ENCODE results near the gene GALNS. TPM values are rescaled to one million over a fixed set of nuclear protein-coding genes. Genes with fewer than 3 reads are reported as not detected.

The GALNS gene
- total and polyA plus RNA-seq, 2 of the 8 experiments (the other 6 are each of a cell fraction or from before 2014, with no cell fraction given): 8.9 to 17.8 TPM

DNA sequence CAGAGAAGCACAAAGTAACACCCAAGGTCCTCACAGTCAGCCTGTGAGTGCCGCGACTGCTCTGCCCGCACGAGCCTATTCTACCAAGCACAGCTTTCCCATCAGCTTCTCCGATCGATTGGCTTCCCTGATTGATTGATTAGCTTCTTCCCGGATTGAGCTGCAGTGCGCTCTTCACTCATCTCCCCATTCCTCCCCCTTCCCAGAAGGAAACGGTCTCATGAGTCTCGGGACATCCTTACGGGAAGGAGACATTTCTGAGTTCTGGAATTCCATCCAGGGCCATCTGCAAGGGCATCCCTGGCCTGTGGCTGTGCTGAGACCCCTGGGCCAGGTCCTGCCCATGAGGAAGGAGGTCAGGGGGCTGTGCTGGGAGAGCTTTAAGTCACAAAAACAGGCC, 89.8 kb downstream of the GALNS start:
- Histone ChIP-seq H4K91ac (replicated peaks; ENCODE audit: insufficient read length, low read length) (no peak overlapping the region), H3K23ac (ENCODE audit: insufficient read length) (no peak overlapping the region), H2BK5ac (ENCODE audit: low read depth, low read length) (no peak overlapping the region), H3K9me3 (ENCODE audit: insufficient read depth in 2 of 2, low read depth in 1 of 2, low read length in 1 of 2) (no peaks in the 10 kb centered on the region), H3K79me2 (ENCODE audit: control insufficient read depth in 1 of 2, insufficient read depth in 2 of 2, low read length in 2 of 2) (peaks cover 0 to 4% of the 10 kb centered on the region in 2 experiments; a peak in 1 of 4 replicates), H3K14ac (ENCODE audit: insufficient read length) (no peak overlapping the region), H2AFZ (ENCODE audit: low read length) (no peak overlapping the region), H2BK20ac (ENCODE audit: low read length) (no peak overlapping the region), H3K36me3 (ENCODE audit: control insufficient read depth in 2 of 4, insufficient read depth in 4 of 4, low read length in 3 of 4) (no peaks in the 10 kb centered on the region), H3K4me2 (ENCODE audit: insufficient read depth in 1 of 2, low read depth in 2 of 2, low read length in 2 of 2) (no peak overlapping the region), H3K27me3 (replicated peaks in 1 of 4; ENCODE audit: control insufficient read depth in 3 of 4, extremely low read depth in 1 of 4, insufficient read depth in 3 of 4, low read length in 3 of 4) (no peaks in the 10 kb centered on the region), H2BK120ac (replicated peaks; ENCODE audit: low read depth, low read length) (no peak overlapping the region), H3K23me2 (ENCODE audit: low read depth, low read length) (no peaks in the 10 kb centered on the region; the same call in 1 of the 2 replicates), H2BK12ac (ENCODE audit: low read depth, low read length) (no peak overlapping the region), H4K20me1 (replicated peaks in 1 of 2; ENCODE audit: control insufficient read depth in 1 of 2, insufficient read depth in 2 of 2, low read length in 2 of 2) (peaks cover 2 to 6% of the 10 kb centered on the region in 2 experiments), H3K9ac (replicated peaks in 1 of 4; ENCODE audit: extremely low read depth in 1 of 4, low read depth in 3 of 4, low read length in 3 of 4) (no peak overlapping the region), H3K56ac (replicated peaks; ENCODE audit: insufficient read length, low read depth, low read length) (no peak overlapping the region), H4K8ac (ENCODE audit: extremely low read depth, insufficient read depth, low read length) (no peak overlapping the region), H2AK5ac (ENCODE audit: low read depth, low read length) (no peak overlapping the region), H3K4ac (replicated peaks; ENCODE audit: insufficient read length, low read depth, low read length) (no peak overlapping the region), H3K4me1 (replicated peaks in 1 of 4; ENCODE audit: control insufficient read depth in 3 of 4, insufficient read depth in 4 of 4, low read length in 3 of 4) (peaks cover 10 to 62% (median 47%) of the 10 kb centered on the region in 4 experiments), H3K4me3 (ENCODE audit: extremely low read depth in 1 of 4, insufficient read depth in 2 of 4, low read depth in 3 of 4, low read length in 4 of 4) (no peak overlapping the region), H3K27ac (ENCODE audit: low read depth, low read length) (no peak overlapping the region), H3K18ac (ENCODE audit: extremely low read depth, low read length) (no peak overlapping the region), H4K5ac (ENCODE audit: insufficient read length, low read depth, low read length) (no peak overlapping the region), H3K79me1 (ENCODE audit: low read depth, low read length) (peaks cover 6% of the 10 kb centered on the region), H2BK15ac (ENCODE audit: low read length) (no peak overlapping the region)
- 93% methylated on average over 11 of the region's 11 CpGs; no CpG with 5 or more reads in 1 of the 2 experiments for WGBS, 2 experiments (ENCODE audit: extremely low coverage in 1 of 2, insufficient coverage in 1 of 2, insufficient read length in 1 of 2, insufficient replicate concordance in 2 of 2, low coverage in 1 of 2, low lambda C conversion rate in 2 of 2, missing lambda C conversion rate in 1 of 2)
- CTCF ChIA-PET (ENCODE audit: partially characterized antibody): interaction anchor here (0.7 to 25.0 kb wide), 7 partner anchors 7 to 50 kb away, joined by 3 to 251 read pairs (median 13); no protein-coding TSS in a partner anchor
- TF ChIP-seq SP2 (IDR thresholded peaks at IDR 0.05; ENCODE audit: low read length) (no peak), CBX8 (IDR thresholded peaks at IDR 0.05; ENCODE audit: borderline replicate concordance, low read depth, low read length) (no peak), GABPA (IDR thresholded peaks at IDR 0.05; ENCODE audit: borderline replicate concordance, insufficient read depth, low read length) (no peak), SUZ12 (IDR thresholded peaks at IDR 0.05; ENCODE audit: low read length) (no peak), RNF2 (IDR thresholded peaks at IDR 0.05; ENCODE audit: borderline replicate concordance, low read depth, low read length, missing control alignments, poor library complexity, severe bottlenecking) (no peak)
- DNase-seq (ENCODE audit: low read depth in 1 of 2, low spot score in 2 of 2) (no peak), FAIRE-seq (no peak)
- POLR2A ChIA-PET (ENCODE audit: partially characterized antibody): interaction anchor here (0.7 to 1.8 kb wide), 7 partner anchors 8 to 43 kb away, joined by 3 to 5 read pairs (median 3); no protein-coding TSS in a partner anchor
